Endothelial cell of umbilical vein (primary cell): ENCODE data around the gene PRR18.

Experiments
- CTCF ChIP-seq, 2 donors: IDR thresholded peaks; 1 replicate in 1 of 2; 2 replicates in 1 of 2; pipeline ENCODE4 v1.5.1; 2011; ENCODE audit warnings: low read length in 2 of 2, mild to moderate bottlenecking in 2 of 2, moderate library complexity in 2 of 2, control low read depth in 1 of 2, inconsistent platforms in 1 of 2, low read depth in 1 of 2; ENCODE audit not compliant: insufficient read depth in 1 of 2; ENCODE audit errors: extremely low read depth in 1 of 2
- EZH2 ChIP-seq: IDR thresholded peaks from 2 replicates; pipeline ENCODE4 v1.6.1; 2012; ENCODE audit warnings: borderline replicate concordance, low read depth, mild to moderate bottlenecking, moderate library complexity, low read length, inconsistent platforms; ENCODE audit not compliant: severe bottlenecking
- FOS ChIP-seq: IDR thresholded peaks from 2 replicates; pipeline ENCODE4 v1.6.1; 2011; ENCODE audit warnings: mild to moderate bottlenecking, low read length, moderate library complexity, borderline replicate concordance; ENCODE audit not compliant: insufficient read depth
- GATA2 ChIP-seq: IDR thresholded peaks from 2 replicates; pipeline ENCODE4 v1.7.0; 2011; ENCODE audit warnings: low read depth, mild to moderate bottlenecking, moderate library complexity, mixed read lengths, low read length; ENCODE audit not compliant: insufficient read length, insufficient read depth
- MAX ChIP-seq: IDR thresholded peaks from 2 replicates; pipeline ENCODE4 v1.6.1; 2011; ENCODE audit not compliant: insufficient read depth, insufficient read length
- POLR2A ChIP-seq: IDR thresholded peaks from 2 replicates; pipeline ENCODE4 v1.6.1; 2012; ENCODE audit warnings: low read depth, mild to moderate bottlenecking, control low read depth, low read length
- POLR2AphosphoS5 ChIP-seq: IDR thresholded peaks from 2 replicates; pipeline ENCODE4 v1.6.1; 2012; ENCODE audit warnings: low read depth, mild to moderate bottlenecking, control low read depth, low read length, moderate library complexity; ENCODE audit not compliant: insufficient read depth

GRCh38 chr6:166352923-166353322, 44.7 kb upstream of the PRR18 start:
- TF ChIP-seq CTCF (IDR thresholded peaks at IDR 0.05; ENCODE audit: extremely low read depth in 1 of 2, insufficient read depth in 1 of 2, low read depth in 1 of 2, low read length in 2 of 2) (no peak), FOS (no peak), GATA2 (no peak), EZH2 (no peak), POLR2AphosphoS5 (no peak), MAX (no peak), POLR2A (no peak)
